Omental fat pad (tissue), 4 donors: ENCODE measurements around the gene U2AF1L4. TPM values are rescaled to one million over a fixed set of nuclear protein-coding genes. Genes with fewer than 3 reads are reported as not detected.

ENCODE experiments used
- ATAC-seq: fragments of 150-250 bp; one replicate; pipeline ENCODE4 v1.9.1; 2016; ENCODE audit warnings: mild to moderate bottlenecking, moderate library complexity; ENCODE audit not compliant: low FRiP score
- DNase-seq: peaks from one replicate; pipeline ENCODE4 v3.0.0-alpha.2; 2019; ENCODE audit warnings: low spot score
- total RNA-seq, 4 donors: library from RNA; depleted of rRNA; stranded (reverse); fragments of >200 nt; gene quantifications; one replicate each; pipeline ENCODE4 v1.1.0, GENCODE V29; 2016
- TF ChIP-seq, protein P1 (sequence below), 3 donors: fragments of 450-650 bp; IDR thresholded peaks; one replicate each; pipeline ENCODE4 v1.5.1; 2016 to 2017; ENCODE audit warnings: antibody characterized with exemption in 3 of 3, mild to moderate bottlenecking in 3 of 3, moderate library complexity in 2 of 3

Gene U2AF1L4
- total RNA-seq, 4 donors from 2014 or later, result 18.4 to 23.8 (median 22.9) TPM

DNA sequence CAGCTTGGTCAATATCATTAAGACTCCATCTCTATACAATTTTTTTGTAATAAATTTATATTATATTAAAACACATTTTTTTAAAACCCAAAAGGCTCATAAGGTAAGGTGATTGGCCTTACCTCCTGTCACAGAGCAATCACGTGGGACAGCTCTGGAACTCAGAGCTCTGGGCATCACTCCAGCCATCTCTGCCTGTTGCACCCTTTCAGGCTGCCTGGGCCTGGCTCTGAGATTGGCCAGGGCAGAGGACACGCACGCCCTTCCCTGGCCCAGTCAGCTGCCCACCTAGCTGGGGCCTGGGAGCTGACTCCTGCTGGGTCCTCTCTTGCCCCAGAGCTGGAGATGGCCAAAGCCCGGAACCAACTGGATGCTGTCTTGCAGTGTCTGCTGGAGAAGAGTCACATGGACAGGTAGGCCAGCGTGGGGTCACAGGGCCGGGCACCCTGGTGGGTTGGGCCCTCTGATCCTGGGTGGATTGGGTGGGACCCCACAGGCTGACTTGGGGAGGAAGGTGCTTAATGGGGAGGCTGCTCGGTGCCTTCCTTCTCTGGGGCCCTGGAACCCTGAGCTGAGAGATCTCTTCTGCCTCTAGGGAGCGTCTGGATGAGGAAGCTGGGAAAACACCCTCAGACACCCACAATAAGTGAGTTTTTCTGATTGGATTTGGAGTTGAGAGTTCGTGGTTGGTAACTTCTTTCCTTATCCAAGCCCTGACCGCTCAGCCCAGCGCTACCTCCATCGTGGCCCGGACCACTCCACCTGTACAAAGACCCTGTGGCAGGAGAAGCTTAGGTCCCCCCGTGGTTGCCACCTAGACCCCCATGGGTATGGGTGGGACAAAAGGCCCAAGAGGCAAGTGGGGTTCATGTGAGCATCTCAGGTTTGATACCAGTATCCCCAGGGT lies 6.9 kb upstream of the U2AF1L4 start:
- no peak for DNase-seq
- TF ChIP-seq, protein P1, sequence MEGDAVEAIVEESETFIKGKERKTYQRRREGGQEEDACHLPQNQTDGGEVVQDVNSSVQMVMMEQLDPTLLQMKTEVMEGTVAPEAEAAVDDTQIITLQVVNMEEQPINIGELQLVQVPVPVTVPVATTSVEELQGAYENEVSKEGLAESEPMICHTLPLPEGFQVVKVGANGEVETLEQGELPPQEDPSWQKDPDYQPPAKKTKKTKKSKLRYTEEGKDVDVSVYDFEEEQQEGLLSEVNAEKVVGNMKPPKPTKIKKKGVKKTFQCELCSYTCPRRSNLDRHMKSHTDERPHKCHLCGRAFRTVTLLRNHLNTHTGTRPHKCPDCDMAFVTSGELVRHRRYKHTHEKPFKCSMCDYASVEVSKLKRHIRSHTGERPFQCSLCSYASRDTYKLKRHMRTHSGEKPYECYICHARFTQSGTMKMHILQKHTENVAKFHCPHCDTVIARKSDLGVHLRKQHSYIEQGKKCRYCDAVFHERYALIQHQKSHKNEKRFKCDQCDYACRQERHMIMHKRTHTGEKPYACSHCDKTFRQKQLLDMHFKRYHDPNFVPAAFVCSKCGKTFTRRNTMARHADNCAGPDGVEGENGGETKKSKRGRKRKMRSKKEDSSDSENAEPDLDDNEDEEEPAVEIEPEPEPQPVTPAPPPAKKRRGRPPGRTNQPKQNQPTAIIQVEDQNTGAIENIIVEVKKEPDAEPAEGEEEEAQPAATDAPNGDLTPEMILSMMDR (IDR thresholded peaks at IDR 0.05), result no peak
- ATAC-seq, result no peak

DNA sequence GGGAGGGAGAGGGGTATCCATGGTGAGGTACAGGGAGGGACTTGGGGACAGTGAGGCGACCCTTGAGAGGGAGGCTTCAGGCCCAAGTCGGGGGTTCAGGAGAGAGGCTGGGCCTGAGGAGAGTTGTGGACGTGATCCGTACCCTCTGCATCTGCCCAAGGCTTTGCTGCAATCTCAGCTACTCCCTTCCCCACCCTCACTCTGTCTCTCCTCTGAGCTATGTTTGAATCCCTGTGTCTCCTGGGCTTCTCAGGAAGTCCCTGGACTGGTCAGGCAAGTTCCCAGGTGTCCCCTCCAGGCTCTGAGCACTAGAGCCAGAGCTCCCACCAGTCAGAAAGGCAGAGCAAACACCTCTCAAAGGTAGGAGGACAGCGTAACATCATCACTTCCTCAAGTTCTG lies 4.9 kb upstream of the U2AF1L4 start:
- no peak for DNase-seq
- ATAC-seq, result no peak
- TF ChIP-seq, protein P1 (IDR thresholded peaks at IDR 0.05), result no peak

DNA sequence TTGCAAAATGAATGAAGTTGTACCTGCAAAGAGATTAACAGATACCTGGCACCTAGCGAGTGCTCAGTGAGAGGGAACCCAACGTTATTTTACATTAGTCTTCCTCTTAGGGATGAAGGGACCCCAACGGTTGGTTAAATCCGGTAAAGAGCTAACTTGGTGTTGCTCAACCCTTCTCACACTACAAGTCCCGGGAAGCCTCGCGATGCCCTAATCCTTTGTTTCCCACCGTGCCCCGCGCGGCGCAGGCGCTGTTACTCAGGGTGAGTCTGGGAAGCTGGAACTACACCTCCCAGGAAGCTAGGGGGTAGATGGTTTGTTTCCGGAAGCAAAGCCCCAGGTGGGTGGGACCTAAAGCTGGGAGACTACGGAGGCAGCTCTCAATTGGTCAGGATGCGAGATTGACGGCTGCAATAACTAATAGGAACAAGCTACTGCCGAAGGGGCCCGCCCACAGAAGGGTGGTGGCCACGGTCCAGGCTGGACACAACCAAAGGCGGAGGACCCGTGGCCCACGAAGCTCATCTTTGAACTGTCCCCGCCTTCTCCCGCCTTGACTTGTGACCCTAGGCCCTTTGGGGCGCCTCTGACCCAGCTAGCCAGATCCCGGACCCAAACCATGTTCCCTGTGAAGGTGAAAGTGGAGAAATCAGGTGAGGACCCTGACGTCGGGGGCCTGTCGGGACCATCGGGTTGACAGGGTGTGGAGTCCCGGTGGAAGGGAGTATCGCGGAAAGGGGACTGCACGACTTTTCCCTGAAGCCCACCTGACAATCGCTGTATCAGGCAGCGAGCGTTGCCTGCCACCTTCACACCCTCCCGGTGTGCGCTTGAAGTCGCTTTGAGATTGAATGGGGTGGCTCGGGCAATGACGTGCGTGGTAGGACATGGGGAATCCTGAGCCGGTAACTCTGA lies 3.1 kb upstream of the U2AF1L4 start, which contains the start of gene LIN37:
LIN37 (plus strand) TSS at position 471 of the 915 bp plus-strand sequence; CDS start at position 620, 149 bp downstream.
- peak; percentile 90 for ATAC-seq
- TF ChIP-seq, protein P1 (IDR thresholded peaks at IDR 0.05), result no peak

DNA sequence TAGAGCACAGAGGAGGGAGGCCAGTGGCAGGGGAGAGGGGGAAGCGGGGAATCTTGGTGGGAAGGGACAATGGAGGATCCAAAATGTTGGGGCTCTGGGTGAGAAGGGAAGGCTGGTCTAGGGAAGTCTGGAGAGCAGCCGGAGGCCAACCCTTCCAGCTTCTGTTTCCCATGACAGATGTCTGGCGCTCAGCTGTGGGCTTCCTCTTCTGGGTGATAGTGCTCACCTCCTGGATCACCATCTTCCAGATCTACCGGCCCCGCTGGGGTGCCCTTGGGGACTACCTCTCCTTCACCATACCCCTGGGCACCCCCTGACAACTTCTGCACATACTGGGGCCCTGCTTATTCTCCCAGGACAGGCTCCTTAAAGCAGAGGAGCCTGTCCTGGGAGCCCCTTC lies 1.3 kb upstream of the U2AF1L4 start:
- TF ChIP-seq, protein P1 (IDR thresholded peaks at IDR 0.05), result no peak
- DNase-seq, result no peak
- no peak for ATAC-seq

More for the DNA sequence above, 3.1 kb upstream of the U2AF1L4 start, which contains the start of gene LIN37:
- peak; percentile 99 for DNase-seq

DNA sequence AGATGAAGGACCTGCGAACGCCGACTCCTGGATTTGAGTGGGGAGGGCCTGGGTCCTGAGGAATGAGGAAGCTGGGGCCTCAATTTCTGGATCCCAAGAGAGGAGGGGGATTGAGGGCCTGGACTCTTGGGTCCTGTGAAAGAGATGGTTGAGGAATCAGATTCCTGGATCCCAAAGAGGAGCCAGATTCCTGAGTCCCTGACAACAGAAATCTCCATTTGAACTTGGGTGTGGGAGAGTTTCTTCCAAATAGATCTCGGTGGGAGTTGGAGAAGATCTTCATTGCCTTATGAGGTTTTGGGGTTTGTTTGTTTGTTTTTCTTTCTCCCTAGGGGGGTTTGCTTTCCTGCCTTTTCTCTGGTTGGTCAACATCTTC lies 857 bp upstream of the U2AF1L4 start:
- ATAC-seq (no peak), DNase-seq (no peak)
- TF ChIP-seq, protein P1 (IDR thresholded peaks at IDR 0.05), result no peak

DNA sequence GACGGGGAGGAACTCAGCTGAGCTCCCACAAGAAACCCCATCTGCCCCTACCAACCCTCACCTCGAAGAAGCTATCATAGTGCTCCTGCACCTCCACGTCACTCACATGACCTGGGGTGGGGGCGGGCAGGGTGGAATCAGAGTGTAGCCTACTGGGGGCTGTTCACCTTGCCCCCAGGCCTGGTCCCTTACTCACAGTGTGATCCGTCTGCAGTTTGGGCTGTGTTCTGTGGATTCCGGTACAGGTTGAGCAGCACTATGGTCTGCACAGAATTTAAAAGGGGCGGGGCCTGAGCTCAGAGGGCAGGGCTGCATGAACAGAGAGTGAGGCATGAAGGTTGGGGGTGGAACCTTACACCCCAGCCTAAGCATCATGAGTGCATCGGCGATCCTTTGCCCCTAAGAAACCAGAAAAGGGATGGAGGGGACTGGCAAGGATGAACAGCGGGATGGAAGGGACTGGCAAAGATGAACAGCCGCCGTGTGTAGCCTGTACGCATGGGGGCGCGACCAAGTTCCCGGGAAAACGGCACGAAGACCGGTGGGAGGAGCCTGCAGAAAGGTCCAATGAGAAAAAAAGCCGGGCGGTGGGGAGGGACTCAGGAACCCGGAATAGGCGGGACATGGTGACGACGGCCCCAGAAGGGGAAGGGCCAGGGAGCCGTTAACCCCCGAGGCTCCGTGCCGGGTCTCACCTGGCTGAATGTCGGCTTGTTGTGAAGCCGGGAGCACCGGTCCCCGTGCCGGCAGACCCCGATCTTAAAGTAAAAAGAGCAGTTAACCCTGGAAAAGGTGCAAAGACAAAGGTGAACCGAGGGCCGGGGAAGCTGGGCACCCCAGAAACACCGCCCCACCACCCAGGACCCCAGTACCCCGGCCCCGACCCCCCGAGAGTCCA lies 539 bp downstream of the U2AF1L4 start:
- TF ChIP-seq, protein P1 (IDR thresholded peaks at IDR 0.05), result no peak
- peak; percentile 85 for DNase-seq
- ATAC-seq, result peak; percentile 72
